Activated naive CD8-positive, alpha-beta T cell treated with anti-CD3 and anti-CD28 coated beads, Interleukin-2, amount 10 ng/mL, durations not matched to agents 7 days and 5 days (primary cell): Measurements from ENCODE around the gene SLC25A1. TPM values are rescaled to one million over a fixed set of nuclear protein-coding genes. Genes with fewer than 3 reads are reported as not detected.
A peak's percentile ranks its signal among the peaks of the same experiment; 100 is the strongest.

Source experiments
- ATAC-seq: fragments of 150-1000 bp; cut with Tn5 transposase; one replicate; pipeline ENCODE4 v1.10.0; 2021; ENCODE audit warnings: low read depth, moderate library complexity
- POLR2A ChIA-PET: fragments of 350-600 bp; sonication (Branson Sonifier 250); formaldehyde crosslinking; loops from one replicate; lab custom pipeline; 2021; ENCODE audit warnings: antibody characterized with exemption; lab: Charles Lee
- DNase-seq: peaks from one replicate; pipeline ENCODE4 v3.0.0; 2021
- H3K27ac Mint-ChIP-seq: one replicate; pipeline ENCODE4 v1.8.0; 2022; ENCODE audit warnings: mild to moderate bottlenecking, mixed read lengths
- H3K27me3 Mint-ChIP-seq: one replicate; pipeline ENCODE4 v1.8.0; 2022; ENCODE audit warnings: mild to moderate bottlenecking, moderate library complexity, mixed read lengths
- H3K36me3 Mint-ChIP-seq: one replicate; pipeline ENCODE4 v1.8.0; 2021; ENCODE audit warnings: mild to moderate bottlenecking, mixed read lengths
- H3K4me1 Mint-ChIP-seq: one replicate; pipeline ENCODE4 v1.8.0; 2021; ENCODE audit warnings: mixed read lengths
- H3K4me3 Mint-ChIP-seq: one replicate; pipeline ENCODE4 v1.8.0; 2022; ENCODE audit warnings: mild to moderate bottlenecking, moderate library complexity, mixed read lengths
- H3K9me3 Mint-ChIP-seq: one replicate; pipeline ENCODE4 v1.8.0; 2021; ENCODE audit warnings: mixed read lengths
- total RNA-seq, 2 experiments: library from RNA; stranded (reverse); gene quantifications; one replicate each; pipeline ENCODE4 v1.2.3, GENCODE V29; 2021

SLC25A1 gene
- total RNA-seq, 2 experiments from 2014 or later: 63.2 to 66.3 TPM

GRCh38 chr22:19201130-19201868, 22.8 kb upstream of the SLC25A1 start:
- Mint-ChIP-seq H3K9me3 (no peaks in the 10 kb centered on the region), H3K4me1 (no peaks in the 10 kb centered on the region), H3K27me3 (peaks cover 8% of the 10 kb centered on the region), H3K27ac (no peak overlapping the region), H3K4me3 (no peak overlapping the region), H3K36me3 (no peaks in the 10 kb centered on the region)
- DNase-seq (no peak), ATAC-seq (no peak)
- POLR2A ChIA-PET: no interaction called here

GRCh38 chr22:19199479-19199878, 20.9 kb upstream of the SLC25A1 start:
- Mint-ChIP-seq H3K27me3 (peaks cover 8% of the 10 kb centered on the region), H3K4me3 (no peak overlapping the region), H3K27ac (no peak overlapping the region), H3K36me3 (no peaks in the 10 kb centered on the region), H3K4me1 (peaks cover 13% of the 10 kb centered on the region), H3K9me3 (no peaks in the 10 kb centered on the region)
- DNase-seq (no peak), ATAC-seq (no peak)
- POLR2A ChIA-PET: no interaction called here

- Mint-ChIP-seq H3K4me1 (peaks cover 13% of the 10 kb centered on the region), H3K9me3 (peaks cover 1% of the 10 kb centered on the region), H3K27me3 (peaks cover 11% of the 10 kb centered on the region), H3K4me3 (no peak overlapping the region), H3K27ac (no peak overlapping the region), H3K36me3 (no peaks in the 10 kb centered on the region)
- no peak for ATAC-seq
- POLR2A ChIA-PET: no interaction called here
- DNase-seq: no peak
These were observed 19.7 kb upstream of the SLC25A1 start for GRCh38 chr22:19197997-19198865.

- DNase-seq: no peak
- Mint-ChIP-seq H3K4me1 (peaks cover 13% of the 10 kb centered on the region), H3K36me3 (no peaks in the 10 kb centered on the region), H3K27ac (peak overlapping the region; percentile 6), H3K4me3 (no peak overlapping the region), H3K27me3 (peaks cover 11% of the 10 kb centered on the region), H3K9me3 (peaks cover 1% of the 10 kb centered on the region)
- POLR2A ChIA-PET: no interaction called here
- ATAC-seq: no peak
These were observed 18.5 kb upstream of the SLC25A1 start for GRCh38 chr22:19196841-19197612.

GRCh38 chr22:19195796-19196731, 17.5 kb upstream of the SLC25A1 start:
- POLR2A ChIA-PET: no interaction called here

GRCh38 chr22:19194766-19195536, 16.4 kb upstream of the SLC25A1 start:
- H3K9me3 Mint-ChIP-seq: peaks cover 1% of the 10 kb centered on the region
- peaks cover 11% of the 10 kb centered on the region for H3K27me3 Mint-ChIP-seq
- ATAC-seq (no peak), DNase-seq (no peak)
- H3K36me3 Mint-ChIP-seq: no peaks in the 10 kb centered on the region
- H3K4me1 Mint-ChIP-seq: peaks cover 13% of the 10 kb centered on the region
- no peak overlapping the region for H3K4me3 Mint-ChIP-seq
- POLR2A ChIA-PET: interaction anchor here (0.7 kb wide), 1 partner anchor 19 kb away, joined by 3 read pairs; no protein-coding TSS in a partner anchor
- peak overlapping the region; percentile 62 for H3K27ac Mint-ChIP-seq

More at GRCh38 chr22:19195796-19196731, 17.5 kb upstream of the SLC25A1 start:
- peaks cover 1% of the 10 kb centered on the region for H3K9me3 Mint-ChIP-seq
- H3K27me3 Mint-ChIP-seq: peaks cover 11% of the 10 kb centered on the region
- peak overlapping the region; percentile 62 for H3K27ac Mint-ChIP-seq
- peaks cover 13% of the 10 kb centered on the region for H3K4me1 Mint-ChIP-seq
- ATAC-seq (peak; percentile 57), DNase-seq (no peak)
- H3K36me3 Mint-ChIP-seq: no peaks in the 10 kb centered on the region
- peak overlapping the region; percentile 35 for H3K4me3 Mint-ChIP-seq

GRCh38 chr22:19193879-19194278, 15.3 kb upstream of the SLC25A1 start:
- Mint-ChIP-seq H3K4me1 (peaks cover 13% of the 10 kb centered on the region), H3K4me3 (no peak overlapping the region), H3K36me3 (no peaks in the 10 kb centered on the region), H3K27ac (no peak overlapping the region), H3K27me3 (peaks cover 8% of the 10 kb centered on the region), H3K9me3 (peaks cover 1% of the 10 kb centered on the region)
- DNase-seq (no peak), ATAC-seq (no peak)
- POLR2A ChIA-PET: no interaction called here

- Mint-ChIP-seq H3K27ac (no peak overlapping the region), H3K4me3 (no peak overlapping the region), H3K9me3 (no peaks in the 10 kb centered on the region), H3K27me3 (peaks cover 2% of the 10 kb centered on the region), H3K36me3 (no peaks in the 10 kb centered on the region), H3K4me1 (no peaks in the 10 kb centered on the region)
- POLR2A ChIA-PET: no interaction called here
- ATAC-seq (no peak), DNase-seq (no peak)
These were observed 9.4 kb upstream of the SLC25A1 start for GRCh38 chr22:19187716-19188563.

GRCh38 chr22:19184276-19184997, 5.9 kb upstream of the SLC25A1 start:
- DNase-seq (no peak), ATAC-seq (no peak)
- Mint-ChIP-seq H3K4me1 (peaks cover 14% of the 10 kb centered on the region), H3K27ac (no peak overlapping the region), H3K9me3 (no peaks in the 10 kb centered on the region), H3K4me3 (no peak overlapping the region), H3K27me3 (peaks cover 8% of the 10 kb centered on the region), H3K36me3 (no peaks in the 10 kb centered on the region)
- POLR2A ChIA-PET: no interaction called here

GRCh38 chr22:19183216-19183615, 4.7 kb upstream of the SLC25A1 start:
- DNase-seq: no peak
- Mint-ChIP-seq H3K9me3 (no peaks in the 10 kb centered on the region), H3K4me1 (peaks cover 16% of the 10 kb centered on the region), H3K27ac (no peak overlapping the region), H3K4me3 (no peak overlapping the region), H3K27me3 (peaks cover 6% of the 10 kb centered on the region), H3K36me3 (no peaks in the 10 kb centered on the region)
- ATAC-seq: no peak
- POLR2A ChIA-PET: interaction anchor here (0.8 to 1.3 kb wide), 2 partner anchors 8 to 297 kb away, joined by 4 to 5 read pairs; partner anchors contain the start of gene CDC45
